ENCODE measurements around the gene RGS2.

DNA sequence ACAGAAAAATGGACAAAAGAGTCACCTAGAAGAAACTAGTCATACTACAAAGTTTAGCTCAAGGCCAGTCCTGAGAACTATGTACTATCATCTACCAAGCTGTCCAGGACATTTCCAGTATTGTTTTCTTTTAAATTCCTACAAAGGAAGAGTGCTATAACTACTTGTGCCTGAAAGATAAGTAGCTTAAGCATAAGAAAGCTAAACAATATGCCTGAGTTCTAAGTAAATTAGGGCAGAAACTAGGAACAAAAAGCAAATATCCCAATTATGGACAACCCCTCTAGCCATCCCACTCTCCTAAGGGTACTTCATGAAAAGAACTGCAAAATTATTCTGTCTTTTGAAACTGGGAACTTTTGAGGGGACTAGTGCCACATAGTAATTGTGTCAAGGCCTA is 5.3 kb upstream of the RGS2 start:
- TF ChIP-seq, protein P1, sequence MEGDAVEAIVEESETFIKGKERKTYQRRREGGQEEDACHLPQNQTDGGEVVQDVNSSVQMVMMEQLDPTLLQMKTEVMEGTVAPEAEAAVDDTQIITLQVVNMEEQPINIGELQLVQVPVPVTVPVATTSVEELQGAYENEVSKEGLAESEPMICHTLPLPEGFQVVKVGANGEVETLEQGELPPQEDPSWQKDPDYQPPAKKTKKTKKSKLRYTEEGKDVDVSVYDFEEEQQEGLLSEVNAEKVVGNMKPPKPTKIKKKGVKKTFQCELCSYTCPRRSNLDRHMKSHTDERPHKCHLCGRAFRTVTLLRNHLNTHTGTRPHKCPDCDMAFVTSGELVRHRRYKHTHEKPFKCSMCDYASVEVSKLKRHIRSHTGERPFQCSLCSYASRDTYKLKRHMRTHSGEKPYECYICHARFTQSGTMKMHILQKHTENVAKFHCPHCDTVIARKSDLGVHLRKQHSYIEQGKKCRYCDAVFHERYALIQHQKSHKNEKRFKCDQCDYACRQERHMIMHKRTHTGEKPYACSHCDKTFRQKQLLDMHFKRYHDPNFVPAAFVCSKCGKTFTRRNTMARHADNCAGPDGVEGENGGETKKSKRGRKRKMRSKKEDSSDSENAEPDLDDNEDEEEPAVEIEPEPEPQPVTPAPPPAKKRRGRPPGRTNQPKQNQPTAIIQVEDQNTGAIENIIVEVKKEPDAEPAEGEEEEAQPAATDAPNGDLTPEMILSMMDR (conservative IDR thresholded peaks at IDR 0.05; ENCODE audit: low read depth, low read length) = no peak
- TF ChIP-seq POLR2A (IDR thresholded peaks at IDR 0.05; ENCODE audit: low read depth, low read length) = no peak
- TF ChIP-seq, protein P2, sequence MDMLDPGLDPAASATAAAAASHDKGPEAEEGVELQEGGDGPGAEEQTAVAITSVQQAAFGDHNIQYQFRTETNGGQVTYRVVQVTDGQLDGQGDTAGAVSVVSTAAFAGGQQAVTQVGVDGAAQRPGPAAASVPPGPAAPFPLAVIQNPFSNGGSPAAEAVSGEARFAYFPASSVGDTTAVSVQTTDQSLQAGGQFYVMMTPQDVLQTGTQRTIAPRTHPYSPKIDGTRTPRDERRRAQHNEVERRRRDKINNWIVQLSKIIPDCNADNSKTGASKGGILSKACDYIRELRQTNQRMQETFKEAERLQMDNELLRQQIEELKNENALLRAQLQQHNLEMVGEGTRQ (IDR thresholded peaks at IDR 0.05; ENCODE audit: low read depth, low read length) = no peak
- no peak for TF ChIP-seq MAZ (IDR thresholded peaks at IDR 0.05; ENCODE audit: borderline replicate concordance, low read depth, low read length)
- no peak for TF ChIP-seq NFE2L2 (IDR thresholded peaks at IDR 0.05; ENCODE audit: low read depth, low read length)
- no peak for TF ChIP-seq MAFK (IDR thresholded peaks at IDR 0.05; ENCODE audit: low read depth, low read length)
- TF ChIP-seq CEBPB (IDR thresholded peaks at IDR 0.05; ENCODE audit: low read depth, low read length) = no peak
- no peak for TF ChIP-seq RFX5 (IDR thresholded peaks at IDR 0.05; ENCODE audit: low read depth, low read length)
- no peak for TF ChIP-seq RAD21 (IDR thresholded peaks at IDR 0.05; ENCODE audit: low read length)
- TF ChIP-seq, protein P3, sequence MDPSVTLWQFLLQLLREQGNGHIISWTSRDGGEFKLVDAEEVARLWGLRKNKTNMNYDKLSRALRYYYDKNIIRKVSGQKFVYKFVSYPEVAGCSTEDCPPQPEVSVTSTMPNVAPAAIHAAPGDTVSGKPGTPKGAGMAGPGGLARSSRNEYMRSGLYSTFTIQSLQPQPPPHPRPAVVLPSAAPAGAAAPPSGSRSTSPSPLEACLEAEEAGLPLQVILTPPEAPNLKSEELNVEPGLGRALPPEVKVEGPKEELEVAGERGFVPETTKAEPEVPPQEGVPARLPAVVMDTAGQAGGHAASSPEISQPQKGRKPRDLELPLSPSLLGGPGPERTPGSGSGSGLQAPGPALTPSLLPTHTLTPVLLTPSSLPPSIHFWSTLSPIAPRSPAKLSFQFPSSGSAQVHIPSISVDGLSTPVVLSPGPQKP (IDR thresholded peaks at IDR 0.05; ENCODE audit: borderline replicate concordance, low read depth, low read length) = no peak
- no peak for TF ChIP-seq RCOR1 (IDR thresholded peaks at IDR 0.05; ENCODE audit: insufficient replicate concordance, low read length)
- no peak for TF ChIP-seq SMC3 (IDR thresholded peaks at IDR 0.05; ENCODE audit: low read depth, low read length)
- TF ChIP-seq MXI1 (IDR thresholded peaks at IDR 0.05; ENCODE audit: borderline replicate concordance, low read depth, low read length) = no peak
